Hematopoietic multipotent progenitor cell treated with erythropoietin and hydrocortisone succinate and interleukin-3 and kit ligand, for 6 days (in vitro differentiated cells): Measurements from ENCODE around the gene AVP.
A peak's percentile ranks its signal among the peaks of the same experiment; 100 is the strongest.
"Not testable (repeated sequence)": the region's sequence is repeated elsewhere in the genome, so short reads cannot be mapped to it uniquely, and the experiment has no call there.

ENCODE experiments used
- DNase-seq: peaks from one replicate; pipeline ENCODE4 v3.0.0-alpha.2; 2015

The AVP gene

DNA sequence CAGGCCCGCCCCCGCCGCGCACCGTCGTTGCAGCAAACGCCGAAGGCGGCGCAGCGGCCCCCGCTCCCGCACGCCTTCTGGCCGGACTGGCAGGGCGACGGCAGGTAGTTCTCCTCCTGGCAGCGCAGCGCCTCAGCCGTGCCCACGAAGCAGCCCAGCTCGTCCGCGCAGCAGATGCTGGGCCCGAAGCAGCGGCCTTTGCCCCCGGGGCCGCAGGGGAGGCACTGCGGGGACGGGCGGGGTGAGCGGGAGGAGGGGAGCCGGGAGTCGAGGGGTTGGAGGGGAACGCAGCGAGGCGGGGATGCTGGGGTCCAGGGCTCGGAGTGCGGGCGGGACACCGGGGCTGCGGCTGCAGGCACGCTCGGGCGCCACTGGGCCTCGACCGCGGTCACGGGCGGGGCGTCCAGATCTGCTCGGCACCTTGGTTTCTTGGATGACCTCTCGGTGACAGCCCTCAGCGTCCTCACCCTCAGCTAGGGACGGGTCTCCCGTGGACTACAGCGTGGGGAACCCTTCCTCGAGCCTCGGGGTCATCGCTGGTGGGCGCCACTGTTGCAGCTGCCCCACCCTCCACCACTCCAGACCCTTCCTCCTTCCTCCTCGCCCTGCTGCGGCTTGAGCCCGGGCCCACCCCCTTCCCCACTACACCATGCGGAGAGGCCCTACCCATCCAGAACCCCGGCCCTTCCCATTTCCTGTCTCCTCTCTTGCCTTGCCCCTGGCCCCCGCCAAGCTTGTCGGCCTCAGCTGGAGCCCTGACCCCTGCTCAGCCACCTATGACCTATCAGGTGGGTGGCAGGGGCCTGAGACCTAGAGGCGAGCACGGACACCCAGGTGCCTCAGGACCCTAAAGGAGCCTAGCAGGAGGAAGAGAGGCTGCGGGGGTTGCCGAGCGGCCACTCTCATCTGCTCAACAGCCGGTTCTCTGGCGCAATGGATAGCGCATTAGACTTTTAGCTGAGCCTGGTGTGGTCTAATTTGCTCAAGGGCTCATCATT is 1.3 kb downstream of the AVP start:
- DNase-seq = peak; percentile 50

DNA sequence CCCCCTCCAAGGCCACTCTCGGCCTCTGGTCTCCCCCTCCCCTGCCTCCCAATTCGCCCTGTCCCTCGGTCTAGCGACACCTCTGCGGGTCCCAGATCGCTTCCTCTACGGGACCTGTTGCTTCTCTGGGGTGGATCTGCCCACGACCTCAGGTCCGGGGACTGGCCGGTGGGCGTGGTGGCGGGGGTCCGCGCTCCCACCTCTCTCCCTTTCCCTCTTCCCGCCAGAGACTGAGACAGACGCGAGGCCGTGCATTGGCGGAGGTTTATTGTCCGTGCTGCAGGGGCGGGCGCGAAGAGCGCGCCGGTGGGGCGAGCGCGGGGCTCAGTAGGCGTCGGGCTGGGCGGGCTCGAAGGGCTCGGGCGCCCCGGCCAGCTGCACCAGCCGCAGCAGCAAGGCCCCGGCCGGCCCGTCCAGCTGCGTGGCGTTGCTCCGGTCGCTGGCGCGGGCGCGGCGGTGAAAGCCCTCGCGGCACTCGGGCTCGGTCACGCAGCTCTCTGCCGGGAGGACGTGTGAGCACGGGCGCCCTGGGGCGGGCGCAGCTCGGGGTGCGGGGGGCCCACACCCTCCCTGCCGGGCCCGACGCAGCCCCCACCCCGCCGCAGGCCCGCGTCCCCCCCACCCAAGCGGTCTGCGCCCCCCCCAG is 2.1 kb downstream of the AVP start:
- no peak for DNase-seq

GRCh38 chr20:3081641-3082040 is 2.9 kb downstream of the AVP start:
- DNase-seq = no peak

GRCh38 chr20:3080939-3081388 is 3.6 kb downstream of the AVP start:
- no peak for DNase-seq

DNA sequence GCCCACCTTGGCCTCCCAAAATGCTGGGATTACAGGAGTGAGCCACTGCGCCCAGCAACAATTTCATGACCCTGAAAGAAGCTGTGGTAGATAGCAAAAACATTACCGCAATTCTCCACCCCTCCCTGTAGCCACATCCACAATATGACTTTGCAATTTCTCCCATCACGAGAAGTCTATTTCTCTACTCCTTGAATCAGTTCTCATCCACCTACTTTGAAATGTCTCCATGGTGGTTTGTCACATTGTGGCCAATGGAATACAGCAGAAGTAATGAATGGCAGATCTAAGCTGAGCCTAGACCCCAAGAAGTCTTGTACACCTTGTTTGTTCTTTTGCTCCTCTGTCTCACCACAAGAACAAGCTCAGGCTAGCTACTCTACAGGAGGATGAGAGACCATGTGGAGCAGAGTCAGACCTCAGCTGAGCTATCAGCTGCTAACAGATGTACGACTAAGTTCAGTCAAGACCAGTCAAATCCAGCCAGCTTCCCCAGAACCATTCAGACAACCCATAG is 6.8 kb downstream of the AVP start:
- DNase-seq = peak; percentile 89

DNA sequence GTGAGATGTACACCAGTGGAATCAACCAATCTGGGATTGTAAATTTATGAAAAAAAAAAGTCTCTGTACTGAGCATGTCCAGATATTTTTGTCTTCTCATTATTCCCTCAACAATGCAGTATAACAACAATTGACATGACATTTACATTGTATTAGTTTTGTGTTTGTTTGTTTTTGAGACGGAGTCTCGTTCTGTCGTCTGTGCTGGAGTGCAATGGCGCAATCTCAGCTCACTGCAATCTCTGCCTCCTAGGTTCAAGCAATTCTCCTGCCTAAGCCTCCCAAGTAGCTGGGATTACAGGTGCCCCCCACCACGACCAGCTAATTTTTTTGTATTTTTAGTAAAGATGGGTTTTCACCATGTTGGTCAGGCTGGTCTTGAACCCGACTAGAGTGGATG is 9.2 kb downstream of the AVP start:
- DNase-seq = not testable (repeated sequence)

GRCh38 chr20:3074812-3075211 is 9.7 kb downstream of the AVP start:
- DNase-seq = no peak

- DNase-seq = not testable (repeated sequence)
Observed at GRCh38 chr20:3073251-3073643, 11.3 kb downstream of the AVP start.

- DNase-seq = no peak
Observed at GRCh38 chr20:3072530-3073250, 11.8 kb downstream of the AVP start.

GRCh38 chr20:3071610-3072529 is 12.7 kb downstream of the AVP start, which contains the start of gene OXT:
TSS of gene OXT (plus strand) at chr20:3071620. CDS start at chr20:3071656, 36 bp downstream.
- peak; percentile 50 for DNase-seq

DNA sequence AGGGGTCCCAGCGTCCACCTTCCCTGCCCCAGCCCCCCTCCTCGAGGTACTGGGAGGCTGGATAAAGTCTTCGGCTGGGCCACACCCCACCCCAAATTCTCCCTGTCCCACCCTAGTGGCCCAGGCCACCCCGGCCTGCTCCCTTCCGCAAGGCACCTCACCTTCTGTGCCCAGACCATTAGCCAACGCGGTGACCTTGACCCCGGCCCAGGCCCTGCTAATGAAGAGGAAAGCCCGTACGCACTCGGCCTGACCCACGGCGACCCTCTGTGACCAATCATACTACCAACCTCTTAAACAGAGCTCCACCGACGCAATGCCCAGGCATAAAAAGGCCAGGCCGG is 13.3 kb downstream of the AVP start:
- DNase-seq = no peak

DNA sequence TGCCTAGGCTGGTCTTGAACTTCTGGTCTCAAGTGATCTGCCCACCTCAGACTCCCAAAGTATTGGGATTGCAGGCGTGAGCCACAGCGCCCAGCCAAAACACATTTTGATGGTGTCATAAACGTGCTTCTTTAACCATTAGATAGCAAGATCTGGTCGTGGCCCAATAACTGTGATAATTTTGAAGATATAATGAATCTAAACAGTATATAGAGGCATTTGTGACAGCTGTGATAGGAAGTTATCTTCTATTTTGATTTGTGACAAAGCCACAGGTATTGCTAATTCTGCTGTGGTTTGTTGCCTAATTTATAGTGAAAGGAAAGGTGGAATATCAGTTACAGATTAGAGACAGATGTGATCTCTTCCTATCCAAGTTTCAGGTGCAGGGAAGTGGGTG is 13.8 kb downstream of the AVP start:
- peak; percentile 59 for DNase-seq

DNA sequence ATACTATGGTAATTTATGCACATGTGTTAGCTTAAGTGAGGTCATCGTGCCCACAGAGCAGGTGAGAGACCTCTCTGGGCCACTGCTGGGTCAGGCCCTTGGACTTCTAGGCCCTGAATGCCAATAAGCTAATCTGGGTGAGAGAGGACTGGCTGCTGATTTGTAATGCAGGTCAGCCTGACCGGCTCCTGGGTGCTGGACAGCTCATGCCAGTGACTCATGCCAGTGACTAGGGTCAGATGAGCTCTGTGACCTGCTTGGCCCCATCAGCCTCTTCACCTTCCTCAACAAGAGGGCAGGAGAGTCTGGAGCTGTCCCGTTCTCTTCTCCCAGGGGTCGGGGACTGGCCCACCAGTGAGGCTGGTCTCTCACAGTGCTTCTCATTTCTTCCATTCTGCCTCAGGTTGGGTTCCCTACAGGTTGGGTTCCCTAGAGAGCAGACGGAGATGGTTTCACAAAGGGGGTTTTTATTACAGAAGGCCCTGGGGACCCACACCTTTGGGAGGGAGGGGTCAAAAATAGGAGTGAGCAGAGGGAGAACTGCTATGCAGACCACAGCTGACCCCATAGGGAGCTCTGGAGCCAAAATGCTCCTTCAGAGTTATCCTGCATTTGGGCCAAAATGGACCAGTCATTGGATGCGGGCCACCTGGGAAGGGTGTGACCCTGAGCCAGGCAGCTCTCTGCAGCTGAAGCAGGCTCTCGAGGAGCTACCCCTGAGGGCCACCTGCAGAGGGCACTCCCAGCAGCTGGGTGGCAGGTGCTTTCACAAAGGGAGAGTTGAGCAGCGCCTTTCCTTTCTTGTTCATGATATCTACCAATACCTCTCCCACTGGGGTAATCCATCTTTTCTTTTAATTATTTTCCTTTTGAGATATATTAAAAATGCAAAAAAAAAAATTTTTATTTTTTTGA is 15.3 kb downstream of the AVP start:
- peak; percentile 64 for DNase-seq

- DNase-seq = no peak
Observed at GRCh38 chr20:3068075-3068474, 16.4 kb downstream of the AVP start.

DNA sequence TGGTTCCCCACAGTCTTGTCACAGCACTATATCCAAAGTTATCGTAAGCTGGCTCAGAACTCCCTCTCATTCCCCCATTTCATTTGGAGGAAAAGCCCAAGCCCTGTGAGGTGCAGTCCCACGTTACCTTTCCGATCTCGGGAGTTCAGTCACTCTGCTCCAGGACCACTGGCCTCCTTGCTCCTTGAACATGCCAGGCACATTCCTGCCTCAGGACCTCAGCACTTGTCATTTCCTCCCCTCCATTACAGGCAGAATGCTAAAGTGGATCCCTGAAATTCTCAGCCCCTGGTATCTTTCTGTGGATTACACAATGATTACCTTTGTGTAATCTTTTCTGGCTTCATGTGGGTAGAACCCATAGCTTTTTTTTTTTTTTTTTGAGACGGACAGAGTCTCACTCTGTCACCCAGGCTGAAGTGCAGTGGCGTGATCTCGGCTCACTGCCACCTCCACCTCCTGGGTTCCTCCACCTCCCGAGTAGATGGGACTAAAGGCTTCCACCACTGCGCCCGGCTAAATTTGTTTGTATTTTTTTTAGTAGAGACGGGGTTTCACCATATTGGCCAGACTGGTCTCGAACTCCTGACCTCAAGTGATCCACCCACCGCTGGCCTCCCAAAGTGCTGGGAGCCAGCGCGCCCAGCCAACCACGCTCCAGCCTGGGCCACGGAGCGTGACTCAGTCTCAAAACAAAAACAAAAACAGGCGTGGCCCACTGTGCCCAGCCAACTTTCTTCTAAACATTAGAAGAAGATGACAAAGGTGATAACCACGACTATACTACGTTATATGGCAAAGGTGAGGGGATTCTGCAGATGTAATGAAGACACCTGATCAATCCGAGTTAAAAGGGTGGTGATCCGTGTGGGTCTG is 17.1 kb downstream of the AVP start:
- DNase-seq = no peak

- not testable (repeated sequence) for DNase-seq
Observed at GRCh38 chr20:3064119-3064518, 20.4 kb downstream of the AVP start.

DNA sequence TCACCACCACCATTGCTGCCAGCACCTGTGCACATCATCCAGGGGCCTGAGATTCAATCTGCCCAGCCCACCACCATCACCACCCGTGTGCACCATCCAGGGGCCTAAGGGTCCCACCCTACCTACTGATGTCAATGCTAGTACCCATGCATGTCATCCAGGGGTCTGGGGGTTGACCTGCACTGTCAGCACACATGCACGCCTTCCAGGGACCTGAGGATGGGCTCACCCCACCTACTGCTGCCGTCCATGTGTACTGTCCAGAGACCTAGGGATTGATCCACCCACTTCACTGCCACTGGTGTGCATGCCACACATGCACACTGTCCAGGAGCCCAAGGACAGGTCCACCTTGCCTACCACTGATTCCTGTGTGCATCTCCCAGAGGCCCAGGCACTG is 25.0 kb downstream of the AVP start:
- no peak for DNase-seq

GRCh38 chr20:3051385-3052019 is 33.0 kb downstream of the AVP start:
- DNase-seq = no peak
